Activated CD8-positive, alpha-beta memory T cell treated with anti-CD3 and anti-CD28 coated beads for 36 hours (primary cell): ENCODE measurements around the gene AOPEP. TPM values are rescaled to one million over a fixed set of nuclear protein-coding genes. Genes with fewer than 3 reads are reported as not detected.

Source experiments
- CTCF ChIA-PET: fragments of 350-600 bp; sonication (Branson Sonifier 250); formaldehyde crosslinking; loops from one replicate; lab custom pipeline; 2021; ENCODE audit warnings: antibody characterized with exemption; lab: Charles Lee
- POLR2A ChIA-PET: fragments of 350-600 bp; sonication (Branson Sonifier 250); formaldehyde crosslinking; loops from one replicate; lab custom pipeline; 2021; ENCODE audit warnings: antibody characterized with exemption; lab: Charles Lee
- total RNA-seq, 2 experiments: library from RNA; stranded (reverse); gene quantifications; one replicate each; pipeline ENCODE4 v1.2.3, GENCODE V29; 2021

AOPEP gene
- total RNA-seq, 2 experiments from 2014 or later: 7.4 to 7.8 TPM

DNA sequence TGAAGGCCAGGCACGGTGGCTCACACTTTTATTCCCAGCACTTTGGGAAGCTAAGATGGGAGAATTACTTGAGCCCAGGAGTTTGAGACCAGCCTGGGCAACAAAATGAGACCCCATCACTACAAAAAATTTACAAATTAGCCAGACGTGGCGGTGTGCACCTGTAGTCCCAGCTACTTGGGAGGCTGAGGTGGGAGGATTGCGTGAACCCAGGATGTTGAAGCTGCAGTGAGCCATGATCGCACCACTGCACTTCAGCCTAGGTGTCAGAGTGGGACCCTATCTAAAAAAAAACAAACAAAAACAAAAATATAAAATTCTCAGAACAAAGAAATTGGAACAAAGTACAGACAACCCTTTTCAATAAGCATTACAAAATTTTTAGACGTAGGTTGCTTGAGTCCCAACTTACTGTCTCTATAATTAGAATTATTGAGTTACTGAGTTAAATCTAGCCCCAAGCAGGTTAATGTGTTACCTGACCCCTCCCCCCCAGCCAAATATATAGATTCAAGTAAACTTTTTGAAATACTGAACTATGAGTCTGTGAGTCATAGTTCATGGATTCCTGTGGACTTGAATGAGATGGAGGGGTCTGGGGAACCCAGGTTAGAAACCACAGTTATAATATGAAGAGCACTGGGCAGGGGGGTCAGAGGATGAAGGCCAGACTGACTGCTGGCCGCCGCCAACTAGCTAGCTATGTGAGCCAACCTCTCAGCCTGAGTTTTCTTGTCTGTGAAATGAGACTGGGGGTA, 173.1 kb downstream of the AOPEP start:
- POLR2A ChIA-PET: no interaction called here
- CTCF ChIA-PET: interaction anchor here (0.7 kb wide), 2 partner anchors 23 to 89 kb away, joined by 4 read pairs; no protein-coding TSS in a partner anchor

DNA sequence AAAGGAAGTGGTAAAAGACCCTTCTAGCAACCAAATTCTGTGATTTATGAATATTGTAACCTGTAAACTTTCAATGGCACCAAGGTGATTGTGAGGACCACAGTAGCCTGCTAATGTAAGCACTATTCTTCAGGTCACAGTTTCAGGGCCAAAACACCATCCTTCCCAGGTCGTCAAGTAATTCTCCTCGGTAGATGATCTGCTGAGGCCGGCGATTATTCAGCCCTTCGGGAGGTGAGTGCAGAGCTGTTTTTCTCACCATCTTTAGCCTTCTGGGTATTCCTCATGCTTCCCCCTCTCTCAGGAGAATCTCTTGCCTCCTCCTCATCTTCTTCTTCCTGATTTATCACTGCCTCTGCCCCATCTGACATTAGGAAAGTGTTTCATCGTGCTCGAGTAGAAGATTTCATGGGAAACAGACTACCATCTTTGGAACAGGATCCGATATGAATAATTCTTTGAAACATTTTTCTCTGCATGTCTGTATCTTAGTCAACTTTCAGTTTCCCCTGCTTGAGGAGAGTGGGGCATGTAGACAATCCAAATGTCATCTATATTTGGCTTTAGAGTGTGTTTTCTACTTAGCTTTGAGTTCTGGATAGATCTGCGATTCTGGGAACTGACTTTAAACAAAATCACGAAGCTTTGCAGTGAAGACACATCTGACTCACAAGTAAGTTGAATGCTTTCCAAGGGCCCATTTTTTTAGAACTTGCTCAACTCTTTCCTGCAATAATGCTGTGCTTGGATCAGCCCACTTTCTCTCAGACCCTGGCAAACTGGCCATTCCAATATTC, 173.9 kb downstream of the AOPEP start:
- ChIA-PET POLR2A (no interaction called here), CTCF (interaction anchor here (0.6 kb wide), 1 partner anchor 174 kb away, joined by 3 read pairs; the partner anchor contains the start of gene AOPEP)

DNA sequence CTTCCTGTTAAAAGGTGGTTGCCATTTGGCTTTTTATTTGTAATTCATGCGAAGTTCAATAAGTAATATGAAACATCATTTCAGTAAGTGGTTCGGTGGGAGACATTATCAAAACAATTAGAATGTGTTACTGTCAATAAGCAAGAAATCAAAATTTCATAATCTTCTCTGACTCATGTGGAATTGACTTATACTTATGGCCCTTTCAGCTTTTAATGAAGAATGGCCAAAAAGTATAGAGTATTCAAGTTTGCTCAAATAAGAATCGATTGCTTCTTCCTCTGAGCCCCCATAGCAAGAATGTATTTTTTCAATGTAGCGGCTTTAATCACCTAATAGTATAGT, 174.5 kb downstream of the AOPEP start:
- POLR2A ChIA-PET: no interaction called here

DNA sequence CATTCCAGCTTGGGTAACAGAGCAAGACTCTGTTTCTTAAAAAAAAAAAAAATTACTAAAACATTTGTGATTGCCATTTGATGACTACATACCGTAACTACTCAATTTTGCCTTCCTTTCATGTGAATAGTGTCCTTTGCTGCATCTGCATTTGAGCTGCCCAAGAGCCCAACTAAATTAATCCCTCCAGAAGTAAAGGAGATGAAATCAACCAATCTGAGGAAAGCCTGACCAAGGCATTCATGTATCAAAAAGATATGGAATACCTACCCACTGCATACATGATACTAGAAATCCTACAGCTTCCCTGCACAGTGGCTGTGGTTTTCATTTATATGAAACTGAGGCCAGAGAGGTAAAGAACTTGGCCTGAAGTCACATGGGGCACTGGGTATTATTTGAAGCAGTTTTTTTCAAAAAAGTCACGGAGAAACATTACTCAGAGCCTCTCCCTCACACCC, 177.5 kb downstream of the AOPEP start:
- CTCF ChIA-PET: interaction anchor here (0.5 kb wide), 1 partner anchor 285 kb away, joined by 4 read pairs; no protein-coding TSS in a partner anchor
- POLR2A ChIA-PET: no interaction called here

More for the DNA sequence above, 174.5 kb downstream of the AOPEP start:
- CTCF ChIA-PET: interaction anchor here (0.6 kb wide), 1 partner anchor 175 kb away, joined by 3 read pairs; the partner anchor contains the start of gene AOPEP

DNA sequence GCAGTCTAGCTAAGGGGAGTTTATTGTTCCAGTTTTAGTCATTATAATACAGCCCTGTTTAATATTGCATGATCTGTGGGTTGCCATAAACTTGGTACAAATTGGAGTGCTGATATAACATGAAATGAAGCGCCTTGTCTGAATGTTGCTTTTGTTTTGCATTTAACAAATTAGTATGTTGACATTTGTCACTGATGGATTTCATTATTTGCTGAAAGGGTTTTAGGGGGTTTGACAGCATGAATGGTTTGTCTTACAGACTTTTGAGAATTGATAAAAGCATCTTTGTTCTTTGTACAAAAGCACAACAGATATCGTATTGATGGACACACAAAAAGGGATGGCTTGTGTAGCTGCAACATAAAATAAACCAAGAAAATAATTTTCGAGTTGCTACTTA, 178.3 kb downstream of the AOPEP start:
- ChIA-PET POLR2A (no interaction called here), CTCF (no interaction called here)

DNA sequence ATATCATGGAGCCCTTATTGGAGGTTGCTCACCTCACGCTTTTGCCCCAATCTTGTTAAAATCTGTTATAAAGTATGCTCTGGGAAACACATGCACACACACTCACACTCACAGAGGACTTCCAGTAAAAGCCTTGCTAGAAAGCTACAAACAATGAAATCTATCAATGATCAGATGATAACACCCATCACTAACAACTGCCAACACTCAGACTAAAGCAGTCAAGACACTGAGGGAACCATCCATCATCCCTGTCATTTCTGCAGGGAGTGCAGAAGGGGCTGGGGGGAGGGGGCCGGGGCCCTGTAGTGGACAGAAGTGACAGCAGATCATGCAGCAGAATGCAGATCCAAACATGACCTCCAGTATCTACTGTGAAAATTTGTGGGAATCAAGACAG, 179.1 kb downstream of the AOPEP start:
- ChIA-PET POLR2A (no interaction called here), CTCF (no interaction called here)

DNA sequence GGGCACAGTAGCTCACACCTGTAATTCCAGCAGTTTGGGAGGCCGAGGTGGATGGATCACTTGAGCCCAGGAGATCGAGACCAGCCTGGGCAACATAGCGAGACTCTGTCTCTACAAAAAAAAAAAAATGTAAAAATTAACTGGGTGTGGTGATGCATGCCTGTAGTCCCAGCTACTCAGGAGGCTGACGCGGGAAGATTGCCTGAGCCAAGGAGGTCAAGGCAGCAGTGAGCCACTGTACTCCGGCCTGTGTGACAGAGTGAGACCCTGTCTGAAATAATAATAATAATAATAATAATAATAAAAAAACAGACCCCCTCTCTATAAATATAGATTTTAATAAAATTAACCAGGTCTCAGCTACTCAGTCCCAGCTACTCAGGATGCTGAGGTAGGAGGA, 179.7 kb downstream of the AOPEP start:
- ChIA-PET CTCF (interaction anchor here (1.1 kb wide), 1 partner anchor 69 kb away, joined by 3 read pairs; no protein-coding TSS in a partner anchor), POLR2A (no interaction called here)

DNA sequence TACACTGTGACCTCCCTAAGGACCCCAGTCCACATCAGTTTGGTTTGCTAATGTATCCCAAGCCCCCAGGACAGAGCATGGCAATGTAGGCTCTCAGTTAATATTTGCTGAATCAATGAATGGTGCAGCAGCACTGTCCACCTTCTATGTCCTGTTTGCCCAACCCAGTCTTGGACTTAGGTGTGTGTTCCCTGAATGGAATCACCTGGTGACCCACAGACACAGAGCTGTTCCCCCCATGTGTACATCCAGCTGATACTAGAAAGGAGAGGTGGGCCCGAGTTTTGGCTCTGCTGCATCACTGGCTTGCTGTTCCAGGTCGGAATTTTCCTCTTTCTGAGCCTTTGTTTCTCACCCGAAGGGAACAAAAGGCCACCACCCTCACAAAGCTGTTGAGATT, 180.2 kb downstream of the AOPEP start:
- POLR2A ChIA-PET: no interaction called here

DNA sequence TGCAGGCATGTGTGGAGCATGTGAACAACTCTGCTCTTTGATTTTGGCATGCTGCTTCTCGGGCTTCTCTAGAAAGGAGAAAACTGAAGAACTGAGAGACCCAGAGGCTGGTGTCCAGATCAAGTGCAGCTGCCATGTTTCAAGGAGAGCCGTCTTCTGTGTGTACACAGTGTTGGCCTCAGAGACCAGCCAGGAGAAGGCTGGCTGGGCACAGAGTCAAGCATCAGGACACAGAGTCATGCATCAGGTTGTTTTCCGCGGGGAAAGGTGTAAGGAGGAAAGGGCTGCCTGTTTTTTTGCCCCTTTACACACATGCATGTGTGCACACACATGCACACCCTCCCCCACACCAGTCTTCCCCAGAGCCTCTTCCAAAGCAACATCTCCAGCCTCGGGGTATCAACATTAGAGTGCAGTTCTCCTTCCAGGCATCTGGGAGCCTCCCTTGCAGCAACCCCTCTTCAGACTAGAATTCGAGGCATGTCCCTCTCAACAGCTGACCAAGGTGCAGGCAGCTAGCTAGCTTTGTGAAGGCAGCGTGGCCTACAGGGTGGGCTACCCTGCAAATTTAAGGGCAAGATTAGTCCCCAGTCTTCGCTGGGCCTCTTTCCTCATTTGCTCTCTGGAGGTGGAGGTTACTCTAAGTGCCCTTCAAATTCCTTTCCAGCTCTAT, 180.9 kb downstream of the AOPEP start:
- ChIA-PET CTCF (no interaction called here), POLR2A (no interaction called here)

More for the DNA sequence above, 180.2 kb downstream of the AOPEP start:
- CTCF ChIA-PET: interaction anchor here (1.1 kb wide), 1 partner anchor 69 kb away, joined by 3 read pairs; no protein-coding TSS in a partner anchor

DNA sequence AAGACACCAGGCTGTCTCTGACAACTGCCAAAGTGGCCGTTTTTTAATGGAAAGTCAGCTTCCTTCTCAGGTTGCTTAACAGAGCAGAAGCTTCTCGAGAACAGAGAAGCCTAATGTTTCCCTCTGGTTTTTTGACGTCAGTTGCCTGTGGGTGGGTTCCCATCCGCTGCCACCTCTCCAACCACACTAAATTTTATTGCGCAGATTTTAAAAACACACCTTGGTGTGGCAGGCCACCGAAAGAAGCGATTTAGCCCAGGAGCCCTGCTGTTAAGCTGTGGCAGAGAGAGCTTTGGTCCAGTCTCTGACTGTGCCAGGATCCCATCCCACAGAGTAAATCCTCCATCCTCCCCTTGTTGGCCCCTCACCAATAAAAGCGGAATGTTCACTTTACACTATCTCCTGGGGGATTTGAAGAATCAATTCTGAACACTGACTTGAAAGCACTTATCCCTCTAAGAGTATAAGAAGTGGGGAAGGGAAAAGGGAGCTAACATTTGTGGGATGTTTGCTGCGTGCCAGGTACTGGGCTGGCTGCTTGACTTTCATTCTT, 181.6 kb downstream of the AOPEP start:
- CTCF ChIA-PET: no interaction called here
- POLR2A ChIA-PET: no interaction called here

DNA sequence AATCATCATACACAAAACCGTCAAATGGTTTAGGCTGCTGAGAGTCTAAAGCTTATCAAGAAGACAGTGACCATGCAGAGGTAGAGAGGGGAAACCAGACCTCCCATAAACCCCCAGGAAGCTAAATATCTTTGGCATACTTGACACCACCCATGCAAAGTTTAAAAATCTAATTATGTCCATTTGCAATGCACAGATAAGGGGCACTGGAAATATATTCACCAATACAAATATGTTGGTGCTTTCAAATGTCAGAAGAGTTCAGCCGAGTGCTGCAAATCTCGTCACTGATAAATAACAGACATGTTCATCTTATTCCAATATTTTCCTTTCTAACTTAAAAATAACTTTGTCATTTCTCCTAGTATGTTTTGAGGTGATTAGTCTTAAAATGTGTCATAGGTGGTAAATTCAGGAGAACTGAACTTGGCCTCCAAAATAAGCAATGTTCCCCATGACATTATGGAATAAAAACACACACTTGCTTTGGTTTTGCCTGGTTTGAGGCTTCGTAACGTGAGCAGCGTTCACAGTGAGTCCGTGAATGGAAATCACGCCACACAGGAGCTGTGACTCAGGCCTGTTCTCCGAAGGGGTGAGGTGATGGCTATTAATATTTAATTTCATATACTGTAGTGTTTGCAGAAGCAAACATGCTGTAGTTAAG, 182.2 kb downstream of the AOPEP start:
- CTCF ChIA-PET: interaction anchor here (0.7 kb wide), 1 partner anchor 220 kb away, joined by 4 read pairs; no protein-coding TSS in a partner anchor
- POLR2A ChIA-PET: no interaction called here

DNA sequence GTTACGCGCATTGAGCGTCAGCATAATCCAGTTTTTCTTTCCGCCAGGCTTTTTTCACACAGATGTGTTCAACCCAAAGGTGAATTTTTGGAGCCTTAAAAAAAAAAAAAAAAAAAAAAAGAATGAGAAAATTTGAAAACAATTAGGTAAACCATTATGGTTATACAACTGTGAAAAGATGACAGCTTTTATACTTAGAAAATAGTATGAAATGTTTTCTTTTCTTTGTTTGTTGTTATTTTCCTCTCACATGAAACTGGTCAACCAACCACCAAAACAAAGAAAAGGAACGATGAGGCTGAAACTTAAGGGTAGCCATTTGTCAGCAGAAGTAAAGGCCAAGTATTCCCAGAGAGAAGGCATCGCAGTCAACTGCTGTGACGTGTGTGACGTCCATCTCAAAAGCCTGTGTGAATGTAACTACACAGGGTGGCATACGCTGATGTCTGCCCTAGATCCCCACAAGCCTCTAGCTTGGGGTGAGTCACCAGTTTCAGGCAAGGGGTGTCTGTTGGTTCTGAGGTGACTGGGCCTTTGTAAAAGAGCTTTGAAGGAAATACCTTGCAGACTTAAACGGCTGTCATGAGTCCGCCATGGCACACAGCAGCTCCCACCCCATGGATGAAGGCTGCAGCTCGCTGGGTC, 182.9 kb downstream of the AOPEP start:
- ChIA-PET CTCF (interaction anchor here (0.6 to 1.1 kb wide), 3 partner anchors 43 to 1138 kb away, joined by 3 to 5 read pairs (median 4); no protein-coding TSS in a partner anchor), POLR2A (no interaction called here)

DNA sequence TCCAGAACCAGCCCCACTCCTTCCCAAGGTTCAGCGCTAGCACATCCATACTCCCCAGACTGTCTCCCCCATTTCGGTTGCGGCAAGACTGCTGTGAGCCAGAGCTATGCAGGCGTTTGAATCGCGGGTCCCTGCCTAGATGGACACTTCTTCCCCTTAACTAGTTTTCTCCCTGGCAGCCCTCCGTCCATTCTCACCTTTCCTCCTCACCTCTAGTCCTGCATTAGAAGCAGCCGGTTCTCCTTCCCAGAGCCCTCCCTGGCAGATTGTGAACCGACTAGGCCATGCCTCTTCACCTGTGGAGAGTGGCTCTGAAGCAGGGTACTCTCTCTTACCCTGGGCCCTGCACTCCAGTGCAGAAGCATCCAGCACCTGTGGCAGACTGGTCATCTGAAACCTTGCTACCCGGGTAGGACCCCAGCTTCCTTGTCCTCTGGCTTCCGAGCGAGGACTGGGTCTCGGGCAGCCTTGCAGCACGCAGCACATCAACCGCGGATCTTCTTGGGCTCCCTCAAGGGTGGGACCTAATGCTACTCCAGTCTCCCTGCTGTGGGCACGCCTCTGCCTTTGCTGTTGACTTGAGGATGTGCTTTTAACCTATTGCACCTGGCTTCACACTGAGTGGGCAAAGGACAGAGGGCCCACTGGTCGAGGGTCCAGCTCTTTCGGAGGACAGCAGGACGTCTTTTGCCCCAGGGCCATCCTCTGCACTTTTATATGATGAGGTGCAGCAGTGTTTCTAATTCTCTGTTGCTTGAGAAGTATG, 183.6 kb downstream of the AOPEP start:
- ChIA-PET CTCF (interaction anchor here (1.1 kb wide), 1 partner anchor 44 kb away, joined by 3 read pairs; no protein-coding TSS in a partner anchor), POLR2A (no interaction called here)

DNA sequence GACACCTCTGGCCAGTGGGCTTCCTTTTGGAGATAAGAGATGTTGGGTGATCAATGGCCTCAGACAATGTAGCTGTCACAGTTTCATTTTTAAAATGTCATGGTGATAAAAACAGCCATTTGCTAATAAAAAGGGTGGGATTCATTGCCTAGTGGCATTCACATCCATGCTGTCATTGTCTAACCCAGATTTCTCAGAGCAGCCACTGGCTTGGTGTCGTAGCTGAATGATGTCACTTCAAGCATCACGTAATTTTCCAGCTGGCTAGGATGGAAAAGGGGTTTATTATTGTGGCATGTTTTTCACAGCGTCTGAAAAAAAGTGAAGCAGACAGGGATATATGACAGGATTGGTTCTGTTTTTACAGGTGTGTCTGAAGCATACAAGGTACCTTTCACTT, 184.7 kb downstream of the AOPEP start:
- POLR2A ChIA-PET: no interaction called here
- CTCF ChIA-PET: interaction anchor here (1.7 kb wide), 1 partner anchor 128 kb away, joined by 5 read pairs; no protein-coding TSS in a partner anchor

DNA sequence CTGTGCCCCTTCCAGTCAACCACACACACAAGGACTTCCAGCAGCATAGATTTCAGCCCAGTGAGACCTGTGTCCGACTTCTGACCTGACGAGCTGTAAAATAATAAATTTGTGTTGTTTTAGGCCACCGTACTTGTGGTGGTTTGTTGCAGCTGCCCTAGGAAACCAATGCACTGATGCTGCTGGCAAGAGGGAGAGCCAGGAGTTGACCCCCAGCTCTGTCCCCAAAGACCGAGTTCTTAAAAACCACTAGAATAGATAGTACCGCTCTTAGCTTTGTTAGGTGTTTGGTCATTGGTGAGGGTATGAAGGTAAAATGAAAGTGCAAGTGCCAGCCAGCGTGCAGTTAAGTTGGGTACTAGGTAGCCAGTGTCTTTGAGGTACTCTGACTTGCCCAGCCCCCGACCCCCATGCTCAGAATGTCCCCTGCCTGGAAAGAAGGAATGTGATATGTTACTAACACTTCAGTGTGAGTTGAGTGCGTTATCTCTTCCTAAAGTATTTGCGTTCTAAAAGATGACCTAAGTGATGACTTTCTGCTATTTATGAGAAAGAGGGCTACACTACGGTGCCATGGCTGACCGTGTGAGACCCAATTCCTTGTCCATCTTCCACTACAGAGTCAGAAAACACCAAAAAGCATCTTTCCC, 185.6 kb downstream of the AOPEP start:
- ChIA-PET POLR2A (interaction anchor here (0.5 kb wide), 1 partner anchor 13 kb away, joined by 8 read pairs; no protein-coding TSS in a partner anchor), CTCF (interaction anchor here (1.7 kb wide), 1 partner anchor 129 kb away, joined by 5 read pairs; no protein-coding TSS in a partner anchor)

DNA sequence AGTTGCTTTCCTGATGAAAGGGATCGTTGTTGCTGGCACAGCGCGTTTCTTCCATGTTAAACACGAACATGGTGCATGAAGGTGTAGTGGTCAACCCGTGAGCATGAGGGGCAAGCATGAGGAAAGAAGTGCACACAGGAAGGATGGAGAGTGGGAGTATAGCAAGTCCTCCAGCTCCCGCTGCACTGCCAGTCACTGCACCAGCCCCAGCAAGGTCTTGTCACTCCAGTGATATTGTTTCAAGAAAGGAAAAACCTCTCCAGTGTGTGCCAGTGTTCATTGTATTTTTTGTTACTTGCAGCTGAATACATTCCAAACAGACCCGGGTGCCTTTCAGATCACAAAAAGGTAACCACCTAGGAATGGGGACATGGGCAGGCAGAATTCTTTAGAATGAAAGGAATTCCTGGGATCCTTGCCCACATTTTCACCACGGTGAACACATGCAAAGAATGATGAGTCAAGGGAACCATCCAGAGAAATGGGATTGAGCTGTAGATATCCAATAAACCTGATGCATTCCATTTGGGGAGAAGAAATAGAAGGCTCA, 186.3 kb downstream of the AOPEP start:
- POLR2A ChIA-PET: no interaction called here
- CTCF ChIA-PET: interaction anchor here (1.5 to 1.7 kb wide), 2 partner anchors 130 to 232 kb away, joined by 4 to 5 read pairs; no protein-coding TSS in a partner anchor
